Keratinocyte (primary cell): Measurements from ENCODE around the gene ACTN4. TPM values are rescaled to one million over a fixed set of nuclear protein-coding genes. Genes with fewer than 3 reads are reported as not detected.

Experiments
- DNase-seq: peaks from one replicate; pipeline ENCODE4 v3.0.0-alpha.2; 2011; ENCODE audit warnings: low read depth, missing footprints, low spot score
- FAIRE-seq: peaks from 2 replicates; lab custom pipeline; 2011; peaks lifted over from hg19 to GRCh38; lab: Jason Lieb, UNC
- H2AFZ ChIP-seq: 2 replicates; pipeline ENCODE4 v1.6.0; 2012; ENCODE audit warnings: low read length, control low read depth, inconsistent platforms; ENCODE audit not compliant: control insufficient read depth
- H3K27ac ChIP-seq: 2 replicates; pipeline ENCODE4 v1.5.1; 2011; ENCODE audit warnings: low read length; ENCODE audit not compliant: control insufficient read depth, insufficient read depth
- H3K27me3 ChIP-seq: 3 replicates; pipeline ENCODE4 v1.6.0; 2011; ENCODE audit warnings: low read length; ENCODE audit not compliant: control insufficient read depth, insufficient read depth; ENCODE audit errors: extremely low read depth
- H3K36me3 ChIP-seq, 2 experiments: 2 replicates in 1 of 2; 3 replicates in 1 of 2; pipeline ENCODE4 v1.5.1; 2011; ENCODE audit warnings: low read length in 2 of 2, mild to moderate bottlenecking in 1 of 2; ENCODE audit not compliant: control insufficient read depth in 2 of 2, insufficient read depth in 2 of 2; ENCODE audit errors: extremely low read depth in 1 of 2
- H3K4me1 ChIP-seq: 3 replicates; pipeline ENCODE4 v1.5.1; 2011; ENCODE audit warnings: low read length; ENCODE audit not compliant: control insufficient read depth, insufficient read depth; ENCODE audit errors: extremely low read depth
- H3K4me2 ChIP-seq: 3 replicates; pipeline ENCODE4 v1.6.0; 2011; ENCODE audit warnings: low read depth, low read length; ENCODE audit not compliant: control insufficient read depth, insufficient read depth; ENCODE audit errors: extremely low read depth
- H3K4me3 ChIP-seq, 3 experiments: fragments of 200-600 bp in 1 of 3; sonication (generic) in 1 of 3; 2 replicates in 2 of 3; 3 replicates in 1 of 3; pipeline ENCODE4 v1.5.1; 2011 to 2016; ENCODE audit warnings: low read length in 3 of 3, mild to moderate bottlenecking in 3 of 3, control low read depth in 2 of 3, inconsistent platforms in 1 of 3, low read depth in 1 of 3, mixed read lengths in 1 of 3, mixed run types in 1 of 3, moderate library complexity in 1 of 3; ENCODE audit not compliant: control insufficient read depth in 2 of 3, insufficient read depth in 2 of 3; ENCODE audit errors: extremely low read depth in 1 of 3
- H3K79me2 ChIP-seq: 2 replicates; pipeline ENCODE4 v1.6.0; 2012; ENCODE audit warnings: low read length; ENCODE audit not compliant: control insufficient read depth, insufficient read depth
- H3K9ac ChIP-seq: 3 replicates; pipeline ENCODE4 v1.6.0; 2011; ENCODE audit warnings: low read length; ENCODE audit not compliant: control insufficient read depth, insufficient read depth; ENCODE audit errors: extremely low read depth
- H3K9me1 ChIP-seq: 3 replicates; pipeline ENCODE4 v1.6.0; 2011; ENCODE audit warnings: low read length; ENCODE audit not compliant: control insufficient read depth, insufficient read depth; ENCODE audit errors: extremely low read depth
- H3K9me3 ChIP-seq: 2 replicates; pipeline ENCODE4 v1.5.1; 2012; ENCODE audit warnings: low read depth, low read length; ENCODE audit not compliant: control insufficient read depth
- H4K20me1 ChIP-seq: 3 replicates; pipeline ENCODE4 v1.6.0; 2011; ENCODE audit warnings: low read length; ENCODE audit not compliant: control insufficient read depth, insufficient read depth; ENCODE audit errors: extremely low read depth
- CTCF ChIP-seq, 3 experiments: IDR thresholded peaks in 1 of 3; conservative IDR thresholded peaks in 1 of 3; optimal IDR thresholded peaks in 1 of 3; 2 replicates in 2 of 3; 3 replicates in 1 of 3; pipeline versions ENCODE3 to v1.5.1; 2011; ENCODE audit warnings: low read length in 3 of 3, mild to moderate bottlenecking in 3 of 3, moderate library complexity in 2 of 3, control low read depth in 1 of 3, inconsistent platforms in 1 of 3; ENCODE audit not compliant: insufficient read depth in 2 of 3; ENCODE audit errors: extremely low read depth in 1 of 3
- EZH2 ChIP-seq: IDR thresholded peaks from one replicate; pipeline ENCODE4 v1.6.1; 2012; ENCODE audit warnings: inconsistent platforms, mild to moderate bottlenecking, low read length, moderate library complexity
- dilution Hi-C: fragments of 300-500 bp; cut with MboI; formaldehyde crosslinking; loops from one replicate; pipeline ENCODE4 v1.7.0; 2020; ENCODE audit warnings: low sequenced_read_pairs; ENCODE audit not compliant: extremely low pct_ligation_motif_present
- polyA plus RNA-seq, 5 experiments: library from polyadenylated mRNA; depleted of rRNA in 3 of 5; stranded (reverse) in 3 of 5; stranded (forward) in 1 of 5; unstranded in 1 of 5; fragments of >200 nt; gene quantifications; 1 replicate in 1 of 5; 2 replicates in 3 of 5; 3 replicates in 1 of 5; pipeline versions ENCODE4 v1.2.1 to v1.2.3, GENCODE V29; 2011 to 2012; ENCODE audit warnings: missing spikeins in 2 of 5, low read depth in 1 of 5, low replicate concordance in 1 of 5

ACTN4 gene
- polyA plus RNA-seq, 1 donor (not counting 4 experiments of a cell fraction or from before 2014, with no cell fraction given): 463 TPM

GRCh38 chr19:38665219-38665931, 17.9 kb downstream of the ACTN4 start:
- Histone ChIP-seq H3K27me3 (no peaks in the 10 kb centered on the region), H3K36me3 (peaks cover 20 to 51% of the 10 kb centered on the region in 2 experiments), H2AFZ (no peak overlapping the region), H3K27ac (peak overlapping the region; percentile 42), H3K4me3 (no peak overlapping the region), H3K79me2 (peaks cover 98% of the 10 kb centered on the region), H3K9me1 (peaks cover 2% of the 10 kb centered on the region), H3K9me3 (no peaks in the 10 kb centered on the region), H3K4me2 (peak overlapping the region; percentile 60), H3K9ac (peak overlapping the region; percentile 38), H3K4me1 (peaks cover 96% of the 10 kb centered on the region), H4K20me1 (peaks cover 41% of the 10 kb centered on the region)
- DNase-seq (no peak), FAIRE-seq (no peak)
- dilution Hi-C loops: no loop called here
- TF ChIP-seq CTCF (optimal IDR thresholded peaks at IDR 0.05 in 1 of 3, IDR thresholded peaks at IDR 0.05 in 1 of 3, conservative IDR thresholded peaks at IDR 0.05 in 1 of 3; ENCODE audit: extremely low read depth in 1 of 3, insufficient read depth in 2 of 3, low read length in 3 of 3) (no peak), EZH2 (no peak)

GRCh38 chr19:38665950-38666662, 18.7 kb downstream of the ACTN4 start:
- H3K9ac ChIP-seq: peak overlapping the region; percentile 38
- dilution Hi-C loops: no loop called here
- no peak for TF ChIP-seq CTCF (optimal IDR thresholded peaks at IDR 0.05 in 1 of 3, IDR thresholded peaks at IDR 0.05 in 1 of 3, conservative IDR thresholded peaks at IDR 0.05 in 1 of 3; ENCODE audit: extremely low read depth in 1 of 3, insufficient read depth in 2 of 3, low read length in 3 of 3)
- no peak for TF ChIP-seq EZH2
- FAIRE-seq: no peak
- H3K79me2 ChIP-seq: peaks cover 98% of the 10 kb centered on the region
- peak overlapping the region; percentile 60 for H3K4me2 ChIP-seq
- H4K20me1 ChIP-seq: peaks cover 43% of the 10 kb centered on the region
- peak overlapping the region; percentile 42 for H3K27ac ChIP-seq
- no peaks in the 10 kb centered on the region for H3K9me3 ChIP-seq
- H3K9me1 ChIP-seq: peaks cover 2% of the 10 kb centered on the region
- H3K36me3 ChIP-seq: peaks cover 18 to 49% of the 10 kb centered on the region in 2 experiments
- no peak overlapping the region for H3K4me3 ChIP-seq
- no peaks in the 10 kb centered on the region for H3K27me3 ChIP-seq
- H2AFZ ChIP-seq: no peak overlapping the region
- no peak for DNase-seq
- peaks cover 92% of the 10 kb centered on the region for H3K4me1 ChIP-seq
